ENCODE measurements around the gene PPP2R3C.
A peak's percentile ranks its signal among the peaks of the same experiment; 100 is the strongest.
"Not testable (repeated sequence)": the region's sequence is repeated elsewhere in the genome, so short reads cannot be mapped to it uniquely, and the experiment has no call there.

The PPP2R3C gene

GRCh38 chr14:35123388-35123703 lies 1.6 kb upstream of the PPP2R3C start:
- no peak for DNase-seq

- peak; percentile 4 for DNase-seq
Measured at GRCh38 chr14:35122696-35123387, 1.1 kb upstream of the PPP2R3C start.

DNA sequence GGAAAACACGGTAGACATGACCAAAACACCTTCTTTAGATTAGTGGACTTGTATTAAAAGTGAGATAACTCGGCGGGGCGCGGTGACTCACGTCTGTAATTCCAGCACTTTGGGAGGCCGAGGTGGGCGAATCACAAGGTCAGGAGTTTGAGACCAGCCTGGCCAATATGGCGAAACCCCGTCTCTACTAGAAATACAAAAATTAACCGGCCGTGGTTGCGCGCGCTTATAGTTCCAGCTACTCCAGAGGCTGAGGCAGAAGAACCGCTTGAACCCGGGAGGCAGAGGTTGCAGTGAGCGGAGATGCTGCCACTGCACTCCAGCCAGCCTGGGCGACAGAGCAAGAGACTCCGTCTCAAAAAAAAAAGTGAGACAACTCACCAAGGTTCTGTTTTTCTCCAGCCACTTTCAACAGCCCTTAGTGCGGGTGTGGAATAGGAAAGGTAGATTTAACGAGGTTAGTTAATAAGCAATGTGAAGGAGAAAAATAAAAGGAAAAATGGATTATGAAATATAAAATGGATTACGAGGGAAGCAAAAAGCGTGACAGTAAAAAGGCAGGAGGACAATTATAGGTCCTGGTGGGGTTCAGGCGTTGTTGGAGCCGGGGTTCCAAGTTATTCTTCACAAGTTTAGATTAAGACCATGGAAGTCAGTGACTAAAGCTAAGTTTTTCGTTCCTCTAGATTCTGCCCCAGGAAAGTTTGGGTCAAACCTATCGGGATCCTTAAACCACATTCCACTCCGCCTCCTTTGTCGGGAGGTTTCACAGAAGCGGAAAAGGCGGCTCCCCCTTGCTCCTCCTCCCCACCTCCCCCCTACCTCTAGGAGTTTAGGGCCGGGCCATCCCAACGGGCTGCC lies 534 bp downstream of the PPP2R3C start:
- DNase-seq, result peak; percentile 14

DNA sequence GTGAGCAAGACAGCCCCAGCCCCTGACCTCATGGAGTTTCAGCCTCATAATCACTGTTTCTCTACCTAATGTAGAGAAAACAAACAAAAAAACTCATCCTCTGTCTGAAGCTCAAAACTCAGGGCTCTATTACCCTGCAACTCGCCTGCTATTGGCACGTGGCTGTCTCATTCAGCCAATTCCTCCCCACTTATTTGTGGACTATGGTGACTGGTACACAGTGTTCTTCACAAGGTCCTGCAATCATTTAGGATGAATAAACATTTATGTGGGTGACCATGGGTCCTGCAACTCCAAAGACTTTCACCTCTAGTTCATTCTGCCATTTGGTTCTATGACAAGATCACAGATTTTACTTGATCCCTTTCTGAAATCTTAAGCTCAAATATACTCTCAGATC lies 4.7 kb downstream of the PPP2R3C start:
- no peak for DNase-seq

DNA sequence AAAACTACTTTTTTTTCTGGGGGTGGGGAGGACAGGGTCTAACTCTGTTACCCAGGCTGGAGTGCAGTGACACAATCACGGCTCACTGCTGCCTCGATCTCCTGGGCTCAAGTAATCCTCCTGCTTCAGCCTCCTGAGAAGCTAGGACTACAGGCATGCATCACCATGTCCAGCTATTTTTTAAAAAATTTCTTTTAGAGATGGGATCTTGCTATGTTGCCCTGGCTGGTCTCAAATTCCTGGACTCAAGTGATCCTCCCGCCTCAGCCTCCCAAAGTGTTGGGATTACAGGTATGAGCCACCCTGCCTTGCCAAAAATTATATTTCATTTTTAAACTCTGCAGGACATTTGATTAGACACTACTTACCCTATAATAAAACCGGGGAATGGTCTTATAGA lies 5.5 kb downstream of the PPP2R3C start:
- no peak for DNase-seq

DNA sequence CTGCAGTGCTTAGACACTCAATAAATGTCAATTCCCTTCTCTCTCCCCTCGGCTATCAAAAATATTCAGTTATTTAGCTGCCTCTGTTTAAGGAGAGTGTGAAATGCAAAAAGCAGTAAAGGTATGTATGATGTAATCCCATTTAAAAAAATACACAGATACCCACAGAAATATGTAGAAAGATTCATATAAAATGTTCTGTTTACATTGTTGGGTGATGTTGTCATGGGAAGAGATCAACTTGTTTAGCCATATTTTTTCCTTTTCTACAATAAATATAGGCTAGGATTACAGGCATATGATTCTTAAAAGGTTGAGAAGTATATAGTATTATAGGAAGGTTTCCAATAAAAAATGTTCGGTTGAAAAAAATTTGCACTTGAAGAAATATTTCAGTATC lies 7.8 kb downstream of the PPP2R3C start:
- no peak for DNase-seq

GRCh38 chr14:35113308-35113950 lies 8.4 kb downstream of the PPP2R3C start:
- no peak for DNase-seq

DNA sequence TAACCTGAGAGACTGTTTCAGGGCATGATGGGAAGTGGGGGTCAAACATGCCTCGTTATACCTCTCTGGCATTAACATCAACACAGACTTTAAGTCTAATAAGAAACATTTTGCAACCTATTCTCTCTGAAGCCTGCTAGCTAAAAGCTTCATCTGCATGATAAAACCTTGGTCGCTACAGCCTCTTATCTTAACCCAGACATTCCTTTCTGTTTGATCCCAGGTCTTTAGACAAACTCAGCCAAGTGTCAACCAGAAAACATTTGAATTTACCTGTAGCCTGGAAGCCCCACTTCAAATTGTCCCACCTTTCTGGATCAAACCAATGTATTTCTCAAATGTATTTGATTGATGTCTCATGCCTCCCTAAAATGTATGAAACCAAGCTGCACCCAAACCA lies 9.1 kb downstream of the PPP2R3C start:
- DNase-seq, result no peak

- DNase-seq, result no peak
Measured at GRCh38 chr14:35107866-35108265, 13.9 kb downstream of the PPP2R3C start.

DNA sequence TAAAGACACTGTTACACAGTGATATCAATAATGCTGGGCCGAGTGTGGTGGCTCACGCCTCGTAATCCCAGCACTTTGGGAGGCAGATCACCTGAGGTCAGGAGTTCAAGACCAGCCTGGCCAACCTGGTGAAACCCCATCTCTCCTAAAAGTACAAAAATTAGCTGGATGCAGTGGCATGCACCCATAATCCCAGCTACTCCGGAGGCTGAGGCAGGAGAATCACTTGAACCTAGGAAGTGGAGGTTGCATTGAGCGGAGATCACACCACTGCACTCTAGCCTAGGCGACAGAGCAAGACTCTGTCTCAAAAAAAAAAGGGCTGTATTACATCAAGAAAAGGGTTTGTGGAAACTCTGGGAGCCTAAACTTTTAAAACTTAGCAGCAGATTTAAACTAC lies 27.1 kb downstream of the PPP2R3C start:
- not testable (repeated sequence) for DNase-seq

DNA sequence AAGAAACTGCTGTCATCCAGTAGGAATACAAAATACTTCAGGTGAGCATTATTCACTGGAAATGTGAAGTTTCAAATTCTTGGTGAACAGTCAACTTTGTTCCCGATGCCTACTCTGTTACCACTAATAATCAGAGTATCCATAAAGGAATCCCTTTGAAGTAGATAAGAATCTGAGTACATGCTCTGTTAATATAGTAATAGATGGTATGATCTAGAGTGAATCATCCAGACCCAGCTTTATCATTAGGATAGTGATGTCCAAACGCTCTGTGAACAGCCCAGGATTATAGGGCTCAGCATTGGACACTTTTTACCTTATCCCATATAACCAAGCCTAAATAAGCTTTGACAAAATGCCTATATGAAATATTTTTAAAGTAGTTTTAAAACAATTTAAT lies 33.3 kb downstream of the PPP2R3C start:
- DNase-seq, result no peak

- DNase-seq, result no peak
Measured at GRCh38 chr14:35085441-35085840, 36.3 kb downstream of the PPP2R3C start.

DNA sequence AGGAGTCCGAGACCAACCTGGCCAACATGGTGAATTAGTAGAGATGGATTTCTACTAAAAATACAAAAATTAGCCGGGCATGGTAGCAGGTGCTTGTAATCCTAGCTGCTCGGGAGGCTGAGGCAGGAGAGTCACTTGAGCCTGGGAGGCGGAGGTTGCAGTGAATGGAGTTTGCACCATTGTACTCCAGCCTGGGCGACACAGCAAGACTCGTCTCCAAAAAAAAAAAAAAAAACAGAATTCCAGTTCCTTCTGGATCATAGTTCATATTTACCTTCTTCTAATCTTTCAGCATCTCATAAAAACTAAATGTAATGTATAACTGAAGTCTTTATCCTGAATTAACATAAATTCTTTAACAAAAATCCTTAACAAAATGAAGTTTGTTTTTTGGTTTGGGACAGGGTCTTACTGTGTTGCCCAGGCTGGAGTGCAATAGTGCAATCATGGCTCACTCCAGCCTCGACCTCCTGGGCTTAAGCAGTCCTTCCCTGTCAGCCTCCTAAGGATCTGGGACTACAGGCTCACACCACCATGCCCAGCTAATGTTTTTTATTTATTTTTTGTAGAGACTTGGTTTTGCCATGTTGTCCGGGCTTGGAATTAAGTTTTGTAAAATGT lies 38.1 kb downstream of the PPP2R3C start:
- no peak for DNase-seq

DNA sequence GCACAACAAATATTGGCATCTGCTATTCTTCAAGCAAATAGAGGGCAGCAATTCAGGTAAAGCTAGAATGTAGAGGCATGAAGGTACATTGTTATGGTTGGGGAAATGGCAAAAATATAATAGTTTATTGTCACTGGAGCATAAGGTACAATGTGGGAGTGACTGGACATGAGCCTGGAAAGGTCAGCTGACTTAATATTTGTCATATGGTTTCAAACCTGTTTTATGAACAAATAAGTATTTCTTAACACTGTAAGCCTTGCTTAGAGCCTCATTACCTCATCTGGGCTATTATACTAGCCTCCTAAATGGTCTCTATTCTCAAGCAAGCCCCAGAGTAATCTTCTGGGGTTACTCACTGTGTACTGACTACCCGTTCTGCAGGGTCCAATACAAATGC lies 42.0 kb downstream of the PPP2R3C start:
- no peak for DNase-seq

DNA sequence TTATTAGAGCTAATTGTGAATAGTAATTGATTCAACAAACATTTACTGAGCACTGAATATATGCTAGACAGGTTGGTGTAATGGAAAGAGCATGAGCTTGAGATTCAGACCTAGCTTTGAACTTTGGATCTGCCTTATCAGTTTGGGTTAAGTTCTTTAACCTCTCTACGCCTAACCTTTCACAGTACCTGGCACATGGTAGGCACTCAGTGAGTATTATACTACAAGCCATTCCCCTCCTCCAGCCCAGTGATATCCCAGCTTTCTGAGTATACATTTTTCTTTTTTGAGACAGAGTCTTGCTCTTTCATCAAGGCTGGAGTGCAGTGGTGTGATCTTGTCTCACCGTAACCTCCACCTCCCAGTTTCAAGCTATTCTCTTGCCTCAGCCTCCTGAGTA lies 43.7 kb downstream of the PPP2R3C start:
- DNase-seq, result no peak

DNA sequence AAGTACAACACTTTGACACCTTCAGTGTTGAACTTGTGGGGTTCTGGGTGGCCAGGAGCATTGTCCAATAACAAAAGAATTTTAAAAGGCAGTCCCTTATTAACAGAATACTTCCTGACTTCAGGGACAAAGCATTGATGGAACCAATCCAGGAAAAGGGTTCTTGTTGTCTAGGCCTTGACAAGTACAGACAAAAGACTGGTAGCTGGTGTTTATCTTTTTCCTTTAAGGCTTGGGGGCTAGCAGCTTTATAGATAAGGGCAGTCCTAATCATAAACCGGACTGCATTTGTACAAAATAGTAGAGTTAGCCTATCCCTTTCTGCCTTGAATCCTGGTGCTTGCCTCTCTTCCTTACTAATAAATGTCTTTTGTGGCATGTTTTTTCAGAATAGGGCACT lies 48.3 kb downstream of the PPP2R3C start:
- DNase-seq, result no peak

DNA sequence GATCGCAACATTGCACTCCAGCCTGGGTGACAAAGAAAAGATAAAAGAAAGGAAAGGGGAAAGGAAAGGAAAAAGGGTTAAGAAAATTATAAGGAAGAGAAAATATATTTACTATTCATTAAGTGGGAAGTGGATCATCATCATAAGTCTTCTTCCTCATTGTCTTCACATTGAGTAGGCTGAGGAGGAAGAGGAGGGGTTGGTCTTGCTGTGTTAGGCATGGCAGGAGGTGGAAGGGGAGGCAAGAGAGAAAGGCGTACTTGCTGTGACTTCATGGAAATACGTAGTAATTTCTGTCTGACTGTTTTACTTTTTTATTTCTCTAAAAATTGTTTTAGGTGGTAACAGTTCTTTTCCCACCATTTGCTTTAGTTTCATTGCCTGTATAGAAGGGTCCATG lies 49.6 kb downstream of the PPP2R3C start:
- no peak for DNase-seq

- DNase-seq, result no peak
Measured at GRCh38 chr14:35068238-35069012, 53.4 kb downstream of the PPP2R3C start.

- not testable (repeated sequence) for DNase-seq
Measured at GRCh38 chr14:35065731-35066130, 56.1 kb downstream of the PPP2R3C start.

GRCh38 chr14:35061113-35061791 lies 60.5 kb downstream of the PPP2R3C start:
- DNase-seq, result not testable (repeated sequence)

DNA sequence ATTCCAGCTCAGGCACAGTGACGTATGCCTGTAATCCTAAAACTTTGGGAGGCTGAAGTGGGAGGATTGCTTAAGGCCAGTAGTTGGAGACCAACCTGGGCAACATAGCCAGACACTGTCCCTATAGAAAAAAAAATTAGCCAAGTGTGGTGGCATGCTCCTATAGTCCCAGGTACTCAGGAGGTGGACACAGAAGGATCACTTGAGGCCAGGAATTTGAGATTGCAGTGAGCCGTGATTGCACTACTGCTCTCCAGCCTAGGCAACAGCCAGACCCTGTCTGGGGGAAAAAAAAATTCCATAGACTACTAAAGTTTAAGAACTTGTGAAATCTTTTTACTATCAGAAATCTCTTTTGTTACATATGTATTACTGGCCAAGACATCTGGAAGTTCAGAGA lies 69.2 kb downstream of the PPP2R3C start:
- no peak for DNase-seq

DNA sequence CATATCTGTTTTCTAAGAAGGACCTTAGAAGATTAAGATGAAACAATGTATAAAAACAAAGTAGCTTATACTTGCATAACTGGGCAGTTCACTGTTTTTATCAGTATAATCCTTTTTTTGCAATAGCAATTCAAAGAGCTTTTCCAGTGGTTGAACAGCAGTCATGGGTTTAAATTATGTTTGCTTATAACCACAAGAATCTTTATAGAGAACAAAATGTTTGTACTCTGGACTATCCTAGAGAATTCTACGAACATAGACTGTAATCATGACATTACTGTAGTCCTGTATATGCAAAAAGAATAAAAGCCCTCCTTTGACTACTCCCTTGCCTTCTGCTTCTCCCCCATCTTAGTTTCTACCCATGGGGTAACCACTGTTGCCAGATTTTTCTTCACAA lies 70.0 kb downstream of the PPP2R3C start:
- DNase-seq, result no peak
